Measurements from ENCODE around the gene SFMBT2.

SFMBT2 gene

DNA sequence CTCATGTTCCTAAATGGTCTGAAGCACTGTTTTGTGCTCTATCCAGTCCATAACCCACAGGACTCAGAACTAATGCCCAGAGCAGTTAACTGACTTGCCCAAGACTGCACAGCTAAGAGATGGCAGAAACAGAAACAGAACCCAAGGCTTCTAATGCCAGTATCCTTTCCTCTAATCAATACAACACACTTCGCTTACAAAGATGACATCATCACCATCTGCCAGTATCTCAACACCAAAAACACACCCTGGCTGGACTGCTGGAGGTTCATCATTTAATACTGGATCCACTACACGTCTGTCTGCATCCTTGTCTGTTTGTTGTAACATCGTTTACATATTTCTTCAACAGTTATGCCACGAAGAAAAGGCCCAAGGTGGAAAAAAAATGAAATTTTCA, 165.3 kb downstream of the SFMBT2 start:
- TF ChIP-seq TARDBP (IDR thresholded peaks at IDR 0.05), result no peak
- TF ChIP-seq ARNT (IDR thresholded peaks at IDR 0.05), result no peak
- no peak for TF ChIP-seq LEF1 (IDR thresholded peaks at IDR 0.05; ENCODE audit: borderline replicate concordance)
- no peak for TF ChIP-seq CTBP1 (IDR thresholded peaks at IDR 0.05; ENCODE audit: borderline replicate concordance)
- TF ChIP-seq SUZ12 (IDR thresholded peaks at IDR 0.05), result no peak
- no peak for TF ChIP-seq SP1 (IDR thresholded peaks at IDR 0.05)
- no peak for TF ChIP-seq FOXA1 (IDR thresholded peaks at IDR 0.05)
- TF ChIP-seq HDGF (IDR thresholded peaks at IDR 0.05; ENCODE audit: borderline replicate concordance), result no peak
- TF ChIP-seq ELF4 (IDR thresholded peaks at IDR 0.05), result no peak
- no peak for TF ChIP-seq ZNF384 (IDR thresholded peaks at IDR 0.05)
- no peak for TF ChIP-seq FOXK2 (IDR thresholded peaks at IDR 0.05)
- TF ChIP-seq, protein P1, sequence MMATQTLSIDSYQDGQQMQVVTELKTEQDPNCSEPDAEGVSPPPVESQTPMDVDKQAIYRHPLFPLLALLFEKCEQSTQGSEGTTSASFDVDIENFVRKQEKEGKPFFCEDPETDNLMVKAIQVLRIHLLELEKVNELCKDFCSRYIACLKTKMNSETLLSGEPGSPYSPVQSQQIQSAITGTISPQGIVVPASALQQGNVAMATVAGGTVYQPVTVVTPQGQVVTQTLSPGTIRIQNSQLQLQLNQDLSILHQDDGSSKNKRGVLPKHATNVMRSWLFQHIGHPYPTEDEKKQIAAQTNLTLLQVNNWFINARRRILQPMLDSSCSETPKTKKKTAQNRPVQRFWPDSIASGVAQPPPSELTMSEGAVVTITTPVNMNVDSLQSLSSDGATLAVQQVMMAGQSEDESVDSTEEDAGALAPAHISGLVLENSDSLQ (IDR thresholded peaks at IDR 0.05), result no peak
- no peak for TF ChIP-seq NFRKB (IDR thresholded peaks at IDR 0.05)
- no peak for DNase-seq (ENCODE audit: extremely low spot score)
- CTCF ChIA-PET, result no interaction called here
- POLR2A ChIA-PET, result no interaction called here

DNA sequence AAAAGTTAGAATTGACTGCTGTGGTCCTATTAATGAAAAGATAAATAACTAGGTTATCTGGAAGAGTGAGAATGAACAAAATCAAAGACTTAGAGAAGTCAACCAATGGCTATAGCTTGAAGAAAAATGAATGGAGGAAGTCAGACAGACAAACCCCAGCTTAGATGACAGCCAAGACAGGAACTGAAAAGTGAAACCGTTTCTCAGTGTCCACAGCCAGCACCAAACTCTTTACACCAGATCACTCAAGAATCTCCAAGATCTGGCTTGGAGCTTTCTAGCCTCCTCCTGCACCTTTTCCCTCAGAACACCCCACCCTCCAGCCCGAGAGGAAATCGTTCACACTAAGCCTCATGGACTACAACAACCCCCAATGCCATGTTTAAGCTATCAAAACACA, 167.0 kb downstream of the SFMBT2 start:
- ChIA-PET POLR2A (no interaction called here), CTCF (no interaction called here)
- DNase-seq (ENCODE audit: extremely low spot score), result no peak
- TF ChIP-seq LEF1 (IDR thresholded peaks at IDR 0.05; ENCODE audit: borderline replicate concordance) (no peak), ELF4 (IDR thresholded peaks at IDR 0.05) (no peak), SP1 (IDR thresholded peaks at IDR 0.05) (no peak), ZNF384 (IDR thresholded peaks at IDR 0.05) (no peak), SUZ12 (IDR thresholded peaks at IDR 0.05) (no peak), FOXA1 (IDR thresholded peaks at IDR 0.05) (no peak), TARDBP (IDR thresholded peaks at IDR 0.05) (no peak), FOXK2 (IDR thresholded peaks at IDR 0.05) (no peak), BHLHE40 (IDR thresholded peaks at IDR 0.05; ENCODE audit: borderline replicate concordance) (no peak), NFRKB (IDR thresholded peaks at IDR 0.05) (no peak), HDGF (IDR thresholded peaks at IDR 0.05; ENCODE audit: borderline replicate concordance) (no peak), ARNT (IDR thresholded peaks at IDR 0.05) (no peak), FOXM1 (IDR thresholded peaks at IDR 0.05; ENCODE audit: borderline replicate concordance) (no peak), L3MBTL2 (conservative IDR thresholded peaks at IDR 0.05) (no peak), CTBP1 (IDR thresholded peaks at IDR 0.05; ENCODE audit: borderline replicate concordance) (no peak)
- TF ChIP-seq, protein P1 (IDR thresholded peaks at IDR 0.05), result no peak

DNA sequence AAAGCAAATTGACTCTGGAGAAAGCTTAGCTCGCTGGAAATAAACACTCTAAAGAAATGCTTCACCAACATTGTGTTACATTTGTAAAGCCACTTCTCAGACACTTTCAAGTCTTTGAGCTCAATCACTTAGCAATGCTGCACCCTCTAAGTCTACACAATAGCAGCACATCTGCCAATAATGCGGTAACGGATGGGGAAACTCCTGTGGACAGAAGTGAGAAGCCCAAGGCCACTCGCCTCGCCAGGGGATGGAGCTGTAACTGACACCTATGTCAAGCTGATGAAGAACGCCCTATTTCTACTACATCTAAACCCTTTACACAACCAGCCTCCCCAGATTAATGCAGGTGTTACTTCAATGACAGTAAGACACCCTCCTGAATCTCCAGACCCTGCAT, 167.7 kb downstream of the SFMBT2 start:
- CTCF ChIA-PET, result no interaction called here
- DNase-seq (ENCODE audit: extremely low spot score), result no peak
- POLR2A ChIA-PET, result no interaction called here
- TF ChIP-seq L3MBTL2 (conservative IDR thresholded peaks at IDR 0.05), result no peak
- no peak for TF ChIP-seq FOXM1 (IDR thresholded peaks at IDR 0.05; ENCODE audit: borderline replicate concordance)
- TF ChIP-seq LEF1 (IDR thresholded peaks at IDR 0.05; ENCODE audit: borderline replicate concordance), result no peak
- TF ChIP-seq ZNF384 (IDR thresholded peaks at IDR 0.05), result no peak
- TF ChIP-seq SUZ12 (IDR thresholded peaks at IDR 0.05), result no peak
- no peak for TF ChIP-seq TARDBP (IDR thresholded peaks at IDR 0.05)
- no peak for TF ChIP-seq HDGF (IDR thresholded peaks at IDR 0.05; ENCODE audit: borderline replicate concordance)
- TF ChIP-seq CTBP1 (IDR thresholded peaks at IDR 0.05; ENCODE audit: borderline replicate concordance), result no peak
- TF ChIP-seq FOXK2 (IDR thresholded peaks at IDR 0.05), result no peak
- no peak for TF ChIP-seq ELF4 (IDR thresholded peaks at IDR 0.05)

DNA sequence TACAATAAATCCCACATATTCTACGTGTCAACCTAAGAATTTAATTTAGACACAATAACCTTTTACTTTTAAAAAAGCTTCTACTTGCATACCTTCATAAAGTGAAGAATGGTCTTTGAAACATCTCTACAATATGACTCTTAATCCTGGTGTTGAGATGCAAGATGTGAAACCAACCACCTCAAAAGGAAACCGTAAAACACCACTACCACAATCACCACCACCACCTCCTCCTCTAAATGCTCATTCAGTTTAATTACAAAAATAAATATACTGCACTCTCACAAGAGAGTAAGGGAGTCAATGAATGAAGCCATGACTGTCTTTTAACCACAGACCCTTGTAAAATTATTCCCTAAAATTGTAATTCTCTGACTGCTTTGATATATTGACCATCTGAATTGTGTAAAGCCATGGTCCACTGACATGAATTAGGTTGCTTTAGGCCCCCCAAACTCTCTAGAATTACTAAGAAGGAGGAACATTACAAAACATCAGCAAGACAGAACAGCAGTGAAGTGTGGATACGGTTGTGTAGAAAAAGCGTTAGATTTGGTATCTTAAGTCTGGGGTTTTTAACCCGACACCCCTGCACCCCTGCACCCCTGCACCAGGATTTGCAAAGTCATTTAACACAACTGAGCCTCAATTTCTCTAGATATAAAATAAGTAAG, 171.4 kb downstream of the SFMBT2 start:
- ChIA-PET POLR2A (no interaction called here), CTCF (no interaction called here)
- no peak for DNase-seq (ENCODE audit: extremely low spot score)
- TF ChIP-seq LEF1 (IDR thresholded peaks at IDR 0.05; ENCODE audit: borderline replicate concordance) (no peak), ARNT (IDR thresholded peaks at IDR 0.05) (no peak), TARDBP (IDR thresholded peaks at IDR 0.05) (no peak), CTBP1 (IDR thresholded peaks at IDR 0.05; ENCODE audit: borderline replicate concordance) (no peak)
- TF ChIP-seq, protein P1 (IDR thresholded peaks at IDR 0.05), result no peak

DNA sequence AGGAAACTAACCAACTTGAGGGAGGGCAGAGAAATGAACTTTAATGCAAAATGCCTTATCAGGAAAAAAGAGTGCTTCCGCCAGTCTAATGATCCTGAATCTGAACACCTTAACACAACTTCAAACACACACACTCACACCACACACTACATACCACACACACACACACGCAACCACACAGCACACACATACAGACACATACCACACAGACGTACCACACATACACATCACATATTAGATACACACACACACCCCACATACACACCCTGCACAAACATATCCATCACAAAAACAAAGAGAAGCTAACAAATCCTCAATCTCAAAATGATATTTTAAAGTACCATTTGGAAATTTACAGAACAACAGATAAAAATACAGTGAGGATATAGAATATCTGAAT, 175.5 kb downstream of the SFMBT2 start:
- TF ChIP-seq BHLHE40 (IDR thresholded peaks at IDR 0.05; ENCODE audit: borderline replicate concordance) (no peak), TARDBP (IDR thresholded peaks at IDR 0.05) (0 out of 2 replicates have a peak, but pooled peaks have one; percentile 22)
- ChIA-PET CTCF (no interaction called here), POLR2A (no interaction called here)
- DNase-seq (ENCODE audit: extremely low spot score), result no peak

DNA sequence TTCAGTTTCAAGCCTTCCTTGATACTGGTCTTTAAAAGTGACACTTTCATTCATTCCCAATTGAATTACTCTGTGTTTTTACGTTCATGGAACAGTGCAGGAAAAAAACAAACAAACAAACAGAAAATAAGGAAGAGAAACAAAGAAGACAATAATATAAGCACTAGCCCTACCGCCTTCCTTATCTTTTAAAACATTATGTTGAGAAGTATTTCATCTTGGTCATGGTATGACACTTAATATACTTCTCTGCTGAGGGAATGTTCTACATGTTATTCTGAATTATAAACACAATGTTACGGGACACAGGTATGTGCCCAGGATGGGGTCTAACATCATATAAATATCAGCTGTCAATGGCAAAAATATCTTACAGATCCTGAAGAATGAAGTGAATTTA, 176.7 kb downstream of the SFMBT2 start:
- TF ChIP-seq SP1 (IDR thresholded peaks at IDR 0.05), result no peak
- TF ChIP-seq FOXK2 (IDR thresholded peaks at IDR 0.05), result no peak
- TF ChIP-seq ELF4 (IDR thresholded peaks at IDR 0.05), result no peak
- TF ChIP-seq, protein P1 (IDR thresholded peaks at IDR 0.05), result no peak
- no peak for TF ChIP-seq BHLHE40 (IDR thresholded peaks at IDR 0.05; ENCODE audit: borderline replicate concordance)
- no peak for TF ChIP-seq LEF1 (IDR thresholded peaks at IDR 0.05; ENCODE audit: borderline replicate concordance)
- ChIA-PET CTCF (no interaction called here), POLR2A (no interaction called here)
- DNase-seq (ENCODE audit: extremely low spot score), result no peak

Data from HEK293T (cell line).